GM13977 (cell line): ENCODE measurements around the gene CAMK1D.

Source experiments
- DNase-seq: peaks from one replicate; pipeline ENCODE4 v3.0.0; 2012; ENCODE audit warnings: low spot score
- CTCF ChIP-seq: IDR thresholded peaks from 2 replicates; pipeline ENCODE4 v1.5.1; 2012; ENCODE audit warnings: mild to moderate bottlenecking, control low read depth; ENCODE audit not compliant: insufficient read depth; ENCODE audit errors: extremely low read depth, missing control alignments
- in situ Hi-C: fragments of 300-500 bp; cut with MboI; formaldehyde crosslinking; loops from one replicate; pipeline ENCODE4 v1.12.0; 2022; ENCODE audit warnings: low sequenced_read_pairs, low pct_unique_long_range_greater_than_20kb, mixed read lengths, inconsistent platforms; ENCODE audit not compliant: unreplicated experiment

CAMK1D gene

GRCh38 chr10:12595936-12596576 is 246.7 kb downstream of the CAMK1D start:
- DNase-seq, result no peak
- TF ChIP-seq CTCF, result no peak
- in situ Hi-C loops, result no loop called here

DNA sequence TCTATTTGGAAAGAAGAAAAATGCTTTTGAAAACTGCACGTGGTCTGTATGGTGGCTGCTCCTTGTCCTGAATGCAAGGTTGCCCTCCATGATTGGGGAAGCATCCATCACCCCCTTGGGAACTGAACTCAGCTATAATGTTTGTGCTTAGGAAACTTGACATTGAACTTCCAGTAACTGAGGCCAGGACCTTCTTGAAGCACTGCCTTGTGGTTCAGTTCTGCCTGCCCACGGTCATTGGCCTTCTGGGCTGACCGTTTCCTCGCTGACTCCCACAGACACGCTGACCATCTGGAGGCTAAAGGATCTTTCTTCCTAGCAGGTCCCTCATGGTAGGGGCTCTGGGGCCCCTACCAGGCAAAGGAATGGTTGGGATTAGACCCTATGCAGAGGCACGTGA is 247.8 kb downstream of the CAMK1D start:
- no peak for TF ChIP-seq CTCF
- no peak for DNase-seq
- in situ Hi-C loops, result no loop called here

DNA sequence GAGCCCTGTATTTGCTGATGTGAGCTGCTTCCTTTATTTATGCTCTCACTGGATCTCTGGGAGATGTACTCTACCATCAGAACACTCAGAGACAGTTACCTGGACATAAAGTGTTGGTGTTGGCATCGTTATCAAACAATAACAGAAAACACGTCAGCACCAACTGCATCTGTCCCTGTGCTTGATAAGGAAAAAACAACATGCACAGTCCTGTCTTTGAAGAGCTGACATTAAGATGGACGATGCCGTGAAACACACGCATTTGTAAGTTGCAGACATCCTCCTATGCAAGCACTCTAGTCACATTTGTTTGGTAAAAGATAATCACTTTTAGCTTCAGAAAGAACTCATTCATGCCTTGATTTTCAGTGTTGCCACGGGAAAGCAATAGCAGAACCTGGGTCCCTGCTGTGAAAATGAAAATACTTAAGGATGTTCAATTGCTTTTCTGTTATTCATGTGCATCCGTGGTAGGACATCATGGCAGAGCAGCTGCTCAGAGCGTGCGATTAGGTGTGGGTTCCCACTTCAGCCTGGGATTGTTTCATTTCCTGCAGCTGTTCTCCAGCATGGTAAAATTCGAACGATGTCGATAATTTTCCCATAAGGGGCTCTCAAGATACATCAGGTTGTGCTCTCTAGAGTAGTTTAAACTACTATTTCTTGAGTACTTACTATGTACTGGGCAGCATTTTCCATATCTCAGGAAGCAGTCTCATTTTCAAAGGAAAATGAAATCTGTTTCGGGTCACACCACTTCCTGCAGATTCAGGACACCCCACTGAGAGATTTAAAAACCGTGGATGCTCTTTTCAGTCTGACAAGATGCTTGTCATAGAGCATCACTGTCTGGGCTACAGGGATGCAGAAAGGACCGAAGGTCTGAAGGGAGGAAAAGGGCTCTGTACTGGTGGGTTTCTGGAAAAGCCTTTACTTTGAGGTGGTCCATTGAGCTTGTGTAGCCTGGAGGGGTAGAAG is 248.7 kb downstream of the CAMK1D start:
- in situ Hi-C loops, result no loop called here
- TF ChIP-seq CTCF, result no peak
- DNase-seq, result no peak

DNA sequence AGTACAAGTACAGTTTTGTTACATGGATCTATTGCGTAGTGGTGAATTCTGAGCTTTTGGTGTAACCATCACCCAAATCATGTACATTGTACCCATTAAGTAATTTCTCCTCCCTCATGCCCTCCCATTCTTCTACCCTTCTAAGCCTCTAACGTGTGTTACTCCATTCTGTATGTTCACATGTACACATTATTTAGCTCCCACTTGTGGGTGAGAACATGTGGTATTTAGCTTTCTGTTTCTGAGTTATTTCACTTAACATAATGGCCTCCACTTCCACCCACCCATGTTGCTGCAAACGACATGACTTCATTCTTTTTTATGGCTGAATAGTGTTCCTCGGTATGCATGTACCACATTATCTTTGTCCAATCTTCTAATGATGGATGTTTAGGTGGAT is 251.3 kb downstream of the CAMK1D start:
- DNase-seq, result no peak
- no peak for TF ChIP-seq CTCF
- in situ Hi-C loops, result no loop called here

DNA sequence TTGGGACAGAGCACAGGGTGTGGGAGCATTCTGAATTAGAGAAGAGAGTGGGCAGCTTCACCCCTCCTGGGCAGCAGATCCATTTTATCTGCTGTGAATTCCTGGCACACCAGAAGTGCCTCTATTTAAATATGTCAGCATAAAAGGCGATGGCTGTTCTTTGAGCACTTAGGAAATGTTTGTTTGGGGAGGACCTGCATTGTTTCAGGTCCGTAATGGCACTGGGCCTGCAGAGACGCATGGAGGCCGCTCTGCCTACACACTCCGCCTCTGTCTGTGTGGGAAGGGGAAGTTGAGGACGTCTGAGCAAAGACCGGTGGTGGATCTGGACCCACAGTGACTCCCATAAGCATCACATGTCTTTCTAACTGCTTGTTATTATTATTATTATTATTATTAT is 253.2 kb downstream of the CAMK1D start:
- DNase-seq, result no peak
- in situ Hi-C loops, result no loop called here
- no peak for TF ChIP-seq CTCF

- no peak for TF ChIP-seq CTCF
- in situ Hi-C loops, result no loop called here
Observed at GRCh38 chr10:12603766-12604470, 254.6 kb downstream of the CAMK1D start.

More at GRCh38 chr10:12603766-12604470, 254.6 kb downstream of the CAMK1D start:
- no peak for DNase-seq
